ENCODE data around the gene CMBL. TPM values are rescaled to one million over a fixed set of nuclear protein-coding genes. Genes with fewer than 3 reads are reported as not detected.
"Not testable (repeated sequence)": the region's sequence is repeated elsewhere in the genome, so short reads cannot be mapped to it uniquely, and the experiment has no call there.

The CMBL gene
- 2.3 and 3.7 TPM in 2 replicates for polyA plus RNA-seq (2014; cell fraction: cytosol; rRNA removed)
- polyA plus RNA-seq (2014; cell fraction: nucleus; rRNA removed): 0.60 and 0.94 TPM in 2 replicates

DNA sequence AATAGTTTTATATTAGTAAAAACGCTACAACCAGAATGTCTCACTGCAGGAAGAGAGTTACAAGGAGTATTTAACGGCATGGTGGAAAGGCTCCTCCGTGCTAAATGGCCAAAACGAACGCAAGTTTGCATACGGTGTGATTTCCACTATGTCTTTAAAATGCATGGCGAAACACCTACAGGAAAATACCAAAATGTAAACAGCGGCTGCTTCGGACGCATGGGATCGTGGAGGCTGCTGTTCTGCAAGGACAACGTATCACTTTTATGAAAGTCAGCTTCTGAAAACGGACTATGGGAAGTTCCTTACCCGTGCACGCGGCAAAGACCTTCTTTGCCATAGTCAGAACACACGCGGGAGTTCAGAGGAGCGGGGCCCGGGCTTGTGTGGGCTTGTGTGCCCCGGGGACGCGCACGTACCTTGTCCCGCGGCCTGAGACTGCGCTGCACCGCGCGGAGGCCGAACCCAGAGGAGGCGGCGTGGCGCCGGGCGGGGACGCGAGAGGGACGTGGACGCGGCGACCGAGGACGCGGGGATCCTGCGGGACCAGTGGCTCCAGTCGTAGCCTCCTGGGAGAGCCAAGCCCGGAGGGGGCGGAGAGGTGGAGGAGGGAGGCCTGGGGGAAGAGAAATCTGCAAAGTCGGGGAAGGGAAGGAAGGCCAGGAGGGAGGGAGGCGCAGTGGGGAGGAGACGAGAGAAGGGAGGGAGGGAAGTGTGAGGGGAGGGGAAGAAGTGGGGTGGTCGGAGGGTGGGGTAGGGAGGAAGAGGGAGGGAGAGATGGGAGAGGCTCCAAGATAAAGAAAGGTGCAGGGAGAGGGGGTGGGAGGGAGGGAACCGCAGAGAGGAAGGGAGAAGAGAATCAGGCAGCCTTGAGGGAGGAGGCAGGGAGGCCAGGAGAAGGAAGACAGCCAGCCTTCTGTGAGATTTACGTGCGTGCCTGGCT, at the start of gene CMBL:
TSS of gene CMBL (minus strand) at position 697 of the 943 bp plus-strand sequence. CDS start 17,140 bp downstream, outside the sequence.
- peak; percentile 30 for DNase-seq (ENCODE audit: low spot score)

DNA sequence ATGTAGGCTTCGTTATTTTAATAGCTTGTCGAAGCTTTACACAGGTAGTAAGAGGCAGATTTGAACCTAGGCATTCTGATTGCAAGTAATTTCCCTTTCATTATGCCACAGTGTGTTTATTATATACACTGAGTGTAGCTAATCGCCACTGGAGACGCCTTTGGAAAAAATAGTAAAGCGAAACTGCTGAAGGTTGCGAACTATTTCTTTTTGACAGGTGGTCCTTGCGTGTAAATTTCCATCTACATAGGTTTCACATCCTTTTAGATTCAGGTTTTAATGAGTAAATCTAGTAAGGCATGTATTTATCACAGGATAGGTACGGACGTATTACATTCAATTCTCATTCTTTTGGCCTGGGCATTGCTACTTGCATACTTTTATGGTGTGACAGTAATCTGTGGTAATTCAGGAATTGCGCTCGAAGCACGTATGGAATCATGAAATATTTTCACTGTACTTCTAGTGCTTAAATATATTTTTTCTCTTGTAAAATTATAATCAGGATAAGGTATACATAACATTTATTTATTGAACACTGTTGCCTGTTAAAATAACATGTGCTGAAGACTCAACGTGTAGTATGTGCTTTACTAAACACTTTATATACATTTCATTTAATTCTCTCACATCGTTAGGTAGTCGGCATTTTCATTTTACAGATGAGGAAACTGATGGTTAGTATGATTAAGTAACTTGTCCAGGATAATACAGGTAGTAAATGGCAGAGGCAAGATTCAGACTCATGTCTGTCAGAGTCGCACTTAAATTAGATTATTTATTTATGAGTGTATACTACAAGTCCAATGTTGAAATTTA, 47.6 kb upstream of the CMBL start:
- DNase-seq (ENCODE audit: low spot score): no peak

- peak; percentile 58 for DNase-seq (ENCODE audit: low spot score)
Measured at GRCh38 chr5:10354048-10354872, 46.6 kb upstream of the CMBL start.

DNA sequence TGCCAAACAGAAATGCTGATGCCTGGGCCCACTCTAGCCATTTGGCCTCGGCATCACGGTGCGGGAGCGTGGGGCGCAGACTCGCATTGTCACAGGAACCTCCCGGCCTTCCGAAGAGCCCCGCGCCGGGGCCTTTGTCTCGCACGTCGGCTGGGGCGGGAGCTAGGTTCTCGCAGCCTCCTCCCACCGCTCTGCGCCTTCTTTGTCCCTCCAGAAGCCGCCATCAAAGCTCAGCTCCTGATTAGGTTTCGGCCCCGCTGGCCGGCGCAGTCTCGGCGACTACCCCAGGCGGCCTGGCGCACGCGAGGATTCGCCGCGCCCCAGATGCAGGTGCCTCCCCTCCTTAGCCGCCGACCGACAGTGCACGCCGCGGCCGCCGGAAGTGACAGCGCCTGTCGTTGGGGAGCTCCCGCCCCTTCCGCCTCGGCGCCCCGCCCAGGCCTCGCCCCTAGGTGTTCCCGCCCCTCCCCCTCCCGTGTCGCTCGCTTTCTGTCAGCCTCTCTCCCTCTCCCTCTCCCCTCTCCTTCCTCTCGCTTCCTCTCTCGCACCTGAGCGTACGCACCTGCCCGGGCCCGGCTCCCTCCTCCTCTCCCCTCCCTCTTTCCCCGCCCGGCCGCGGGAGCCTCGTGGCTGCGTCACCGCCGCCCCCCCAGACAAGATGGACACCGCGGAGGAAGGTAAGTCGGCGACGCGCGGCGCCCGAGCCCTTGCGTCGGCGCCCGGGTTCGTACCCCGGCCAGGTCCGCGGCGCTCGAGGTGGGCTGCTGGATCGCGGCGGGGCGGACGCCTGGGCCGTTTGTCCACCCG, 45.7 kb upstream of the CMBL start, which contains the start of gene MARCHF6:
TSS of gene MARCHF6 (plus strand) at position 455 of the 807 bp plus-strand sequence. CDS start at position 659, 204 bp downstream.
- peak; percentile 93 for DNase-seq (ENCODE audit: low spot score)

- peak; percentile 70 for DNase-seq (ENCODE audit: low spot score)
Measured at GRCh38 chr5:10352430-10353240, 44.9 kb upstream of the CMBL start.

- no peak for DNase-seq (ENCODE audit: low spot score)
Measured at GRCh38 chr5:10351919-10352318, 44.2 kb upstream of the CMBL start.

GRCh38 chr5:10351199-10351905, 43.6 kb upstream of the CMBL start:
- no peak for DNase-seq (ENCODE audit: low spot score)

- DNase-seq (ENCODE audit: low spot score): no peak
Measured at GRCh38 chr5:10348258-10348657, 40.6 kb upstream of the CMBL start.

GRCh38 chr5:10344461-10345106, 36.9 kb upstream of the CMBL start:
- DNase-seq (ENCODE audit: low spot score): not testable (repeated sequence)

DNA sequence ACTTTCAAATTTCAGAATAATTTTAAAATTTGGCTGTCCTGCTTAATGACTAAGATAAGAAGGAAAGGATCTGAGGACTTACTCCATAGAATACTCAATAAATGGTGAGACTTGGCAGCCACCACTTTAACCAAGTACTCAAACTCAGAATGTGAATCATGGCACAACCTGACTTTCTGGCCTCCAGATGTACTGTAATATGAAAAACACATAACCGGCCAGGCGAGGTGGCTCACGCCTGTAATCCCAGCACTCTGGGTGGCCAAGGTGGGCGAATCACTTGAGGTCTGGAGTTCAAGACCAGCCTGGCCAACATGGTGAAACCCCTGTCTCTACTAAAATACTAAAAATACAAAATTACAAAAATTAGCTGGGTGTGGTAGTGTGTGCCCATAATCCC, 35.8 kb upstream of the CMBL start:
- DNase-seq (ENCODE audit: low spot score): no peak

GRCh38 chr5:10339958-10340357, 32.3 kb upstream of the CMBL start:
- no peak for DNase-seq (ENCODE audit: low spot score)

- peak; percentile 84 for DNase-seq (ENCODE audit: low spot score)
Measured at GRCh38 chr5:10339058-10339811, 31.5 kb upstream of the CMBL start.

DNA sequence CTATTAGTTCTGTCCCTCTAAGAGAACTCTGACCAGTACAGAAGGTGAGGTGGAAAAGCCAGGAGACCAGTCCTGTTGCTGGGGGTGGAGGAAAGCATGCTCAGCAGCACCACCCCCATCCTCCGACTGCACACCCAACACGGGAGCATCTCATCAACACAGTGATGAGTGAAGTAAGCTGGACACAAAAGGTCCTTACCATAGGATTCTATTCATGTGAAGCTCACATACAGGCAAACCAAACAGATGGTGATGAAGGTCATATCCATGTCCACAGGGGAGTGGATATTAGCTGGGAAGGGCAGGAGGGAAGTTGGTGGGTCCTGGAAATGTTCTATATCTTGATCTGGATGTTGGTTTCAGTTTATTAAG, 31.0 kb upstream of the CMBL start:
- DNase-seq (ENCODE audit: low spot score): no peak

DNA sequence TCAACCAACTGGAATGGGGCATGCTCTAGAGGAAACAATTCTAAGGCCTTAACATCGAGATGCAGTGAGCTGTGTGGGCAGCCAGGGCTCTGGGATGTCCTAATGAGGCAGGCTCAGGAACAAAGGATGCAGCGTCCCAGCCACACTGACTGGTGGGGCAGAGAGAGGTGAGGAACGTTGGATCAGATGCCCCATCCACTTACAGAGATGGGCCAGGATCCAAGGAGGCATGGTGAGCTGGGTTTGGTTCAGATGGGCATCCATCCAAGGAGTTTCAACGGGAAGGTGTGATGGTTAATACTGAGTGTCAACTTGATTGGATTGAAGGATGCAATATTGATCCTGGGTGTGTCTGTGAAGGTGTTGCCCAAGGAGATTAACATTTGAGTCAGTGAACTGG, 30.3 kb upstream of the CMBL start:
- DNase-seq (ENCODE audit: low spot score): no peak

DNA sequence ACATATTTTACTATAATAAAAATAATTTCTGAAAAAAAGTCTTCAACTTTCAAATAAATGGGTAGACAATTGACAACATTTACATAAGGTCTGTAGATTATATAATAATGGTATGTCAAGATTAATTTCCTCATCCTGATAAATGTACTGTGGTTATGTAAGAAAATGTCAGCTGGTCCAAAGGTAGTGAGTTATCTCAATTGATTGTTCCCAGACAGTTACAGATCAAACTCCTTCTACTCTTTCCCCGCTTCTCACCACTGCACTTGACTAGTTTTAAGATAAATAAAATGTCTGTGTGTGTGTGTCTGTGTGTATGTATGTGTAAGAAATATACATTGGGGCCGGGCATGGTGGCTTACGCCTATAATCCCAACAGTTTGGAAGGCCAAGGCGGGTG, 29.4 kb upstream of the CMBL start:
- DNase-seq (ENCODE audit: low spot score): no peak

DNA sequence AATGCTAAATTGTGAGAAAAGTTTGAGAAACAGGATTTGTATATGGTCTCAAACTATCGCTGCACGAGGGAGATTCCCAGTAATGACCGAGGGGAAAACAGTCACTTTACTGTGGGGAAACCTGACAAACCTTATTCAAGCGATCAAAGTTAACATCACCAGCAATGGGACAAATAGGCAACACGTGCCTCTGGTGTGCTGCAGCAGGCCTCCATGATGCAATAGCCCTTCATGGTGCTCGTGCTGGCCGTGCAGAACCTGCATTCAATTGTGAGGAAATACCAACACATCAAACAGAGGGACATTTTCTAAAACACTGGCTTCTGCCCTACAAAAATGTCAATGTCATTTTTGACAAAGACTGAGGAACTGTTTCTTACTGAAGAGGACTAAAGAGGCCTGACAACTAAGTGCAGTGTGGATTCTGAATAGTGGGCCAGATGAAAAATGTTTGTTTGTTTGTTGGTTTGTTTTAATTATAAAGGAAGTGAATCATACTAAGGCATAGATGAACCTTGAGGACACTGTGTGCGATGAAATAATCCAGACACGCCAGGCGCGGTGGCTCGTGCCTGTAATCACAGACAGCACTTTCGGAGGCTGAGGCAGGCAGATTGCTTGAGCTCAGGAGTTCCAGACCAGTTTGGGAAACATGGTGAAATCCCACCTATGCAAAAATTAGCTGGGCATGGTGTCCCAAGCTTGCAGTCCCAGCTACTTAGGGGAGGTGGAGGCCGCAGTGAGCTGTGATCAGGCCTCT, 28.2 kb upstream of the CMBL start:
- DNase-seq (ENCODE audit: low spot score): no peak

DNA sequence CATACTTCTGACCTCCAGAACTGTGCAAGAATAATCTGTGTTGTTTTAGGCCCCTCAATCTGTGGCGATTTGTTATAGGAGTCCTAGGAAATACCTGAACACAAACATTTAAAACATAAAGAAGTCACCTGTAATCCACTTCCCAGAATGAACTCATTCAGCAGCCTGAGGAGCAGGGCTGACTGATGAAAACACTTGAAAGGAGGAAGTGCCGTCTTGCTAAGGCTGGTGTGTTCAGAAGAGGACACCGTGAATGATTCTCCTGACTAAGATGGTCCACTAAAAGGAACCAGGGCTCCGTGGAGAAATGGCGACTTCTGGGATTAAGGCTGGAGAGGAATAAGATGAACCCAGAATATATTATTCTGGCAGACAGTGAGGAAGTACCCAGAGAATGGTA, 27.1 kb upstream of the CMBL start:
- no peak for DNase-seq (ENCODE audit: low spot score)
